NCI-H2171 treated with DMSO at 0.1 percent for 48 hours (cell line): ENCODE results near the gene AIG1.
"Not testable (repeated sequence)": the region's sequence is repeated elsewhere in the genome, so short reads cannot be mapped to it uniquely, and the experiment has no call there.

Source experiments
- DNase-seq: peaks from one replicate; lab custom pipeline; 2025; lab: John Stamatoyannopoulos, UW

Gene AIG1

GRCh38 chr6:143058987-143059386 is 1.7 kb upstream of the AIG1 start:
- DNase-seq = no peak

- DNase-seq = peak; percentile 45
These were observed 881 bp upstream of the AIG1 start for GRCh38 chr6:143059663-143060353.

DNA sequence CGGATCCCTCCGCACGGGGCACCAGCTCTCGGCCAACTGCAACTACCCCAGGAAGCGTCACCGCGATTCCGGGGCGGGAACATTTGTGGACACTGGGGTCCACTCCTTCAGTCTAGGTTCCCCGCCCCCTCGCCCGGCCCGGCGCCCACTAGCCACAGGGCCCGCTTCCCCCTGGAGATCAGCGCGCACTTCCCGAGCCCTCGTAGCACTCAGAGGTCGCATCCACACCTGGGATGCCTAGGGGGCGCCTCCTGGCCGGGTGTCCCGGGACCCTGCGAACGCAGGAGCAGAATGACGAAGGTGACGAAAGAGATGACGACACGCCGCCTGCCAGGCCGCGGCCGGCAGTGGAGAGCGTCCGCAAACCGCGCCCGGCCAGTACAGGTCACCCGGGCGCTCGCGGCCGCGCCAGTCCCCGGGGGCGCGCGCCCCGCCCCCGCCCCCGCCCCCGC is 309 bp upstream of the AIG1 start:
- DNase-seq = peak; percentile 57

DNA sequence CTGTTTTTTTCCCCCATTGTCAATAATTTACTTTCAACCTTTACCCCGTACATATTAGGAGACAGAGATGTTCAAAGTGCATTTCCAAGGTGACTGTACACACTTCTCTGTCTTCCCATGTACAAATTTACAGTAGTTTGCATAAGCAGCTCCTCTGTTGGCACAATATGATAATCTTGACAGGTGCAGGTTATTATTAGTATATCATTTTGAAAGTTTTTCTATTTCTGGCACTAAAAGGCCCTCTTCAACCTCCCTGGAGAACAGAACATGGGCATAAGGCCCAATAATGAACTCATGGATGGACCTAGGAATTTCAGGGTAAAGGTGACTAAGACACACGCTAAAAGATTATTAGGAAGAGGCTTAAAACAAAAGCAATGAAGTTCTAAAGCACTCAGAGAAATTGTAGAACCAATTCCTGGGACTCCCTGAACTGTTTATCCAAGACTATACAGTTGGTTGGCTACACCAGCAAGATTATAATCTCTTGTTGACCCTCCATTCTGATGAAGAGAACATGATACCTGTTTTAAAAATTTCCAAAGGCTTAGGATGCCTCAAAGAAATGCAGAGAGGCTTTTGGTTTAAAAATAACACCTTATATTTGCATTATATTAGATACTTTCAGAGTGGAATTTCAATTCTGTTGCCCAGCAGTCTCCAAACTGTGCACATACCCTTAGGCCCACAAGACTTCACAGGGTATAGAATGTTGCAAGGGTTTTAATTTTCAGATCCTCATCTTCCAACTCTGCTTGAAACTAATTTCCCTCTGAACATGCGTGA is 1.1 kb downstream of the AIG1 start:
- no peak for DNase-seq

GRCh38 chr6:143062551-143062950 is 1.9 kb downstream of the AIG1 start:
- no peak for DNase-seq

DNA sequence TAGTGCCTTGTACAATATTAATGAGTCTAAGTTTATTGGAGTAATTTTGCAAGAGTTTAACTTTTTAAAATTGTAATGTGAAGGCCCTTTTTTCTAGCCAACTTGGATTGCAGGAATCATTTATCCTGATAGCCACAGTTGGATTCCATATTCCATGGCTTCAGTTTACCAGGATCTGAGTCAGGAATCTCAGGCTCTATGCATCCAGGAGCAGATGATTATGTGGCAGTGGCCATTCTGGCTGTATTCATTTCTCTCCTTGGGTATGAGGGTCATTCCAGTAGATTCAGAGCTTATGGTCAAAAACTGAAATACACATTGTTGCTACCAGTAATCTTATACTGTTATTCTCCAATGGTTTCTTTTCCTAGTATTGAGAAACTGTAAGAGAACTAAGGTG is 2.9 kb downstream of the AIG1 start:
- DNase-seq = no peak

- no peak for DNase-seq
These were observed 3.6 kb downstream of the AIG1 start for GRCh38 chr6:143064271-143064670.

- DNase-seq = no peak
These were observed 4.4 kb downstream of the AIG1 start for GRCh38 chr6:143064951-143065683.

DNA sequence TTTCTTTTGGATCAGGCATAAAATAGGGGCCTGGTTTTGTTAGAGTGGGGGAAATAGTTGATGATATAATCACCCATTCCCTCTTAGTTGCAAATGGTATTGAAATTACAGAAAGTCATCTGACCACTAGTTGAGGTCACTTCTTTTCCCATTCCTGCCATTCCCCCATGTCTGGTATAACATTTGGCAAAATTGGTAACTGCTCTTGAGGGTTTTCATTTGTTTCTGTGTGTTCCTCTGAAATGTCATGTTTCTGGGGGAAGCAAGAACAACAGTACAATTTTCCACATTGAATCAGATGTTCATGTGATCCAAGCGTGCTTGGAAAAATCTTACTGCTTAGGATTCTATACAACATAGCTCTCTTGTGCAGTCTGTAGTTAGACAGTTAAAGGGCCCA is 7.3 kb downstream of the AIG1 start:
- no peak for DNase-seq

- no peak for DNase-seq
These were observed 13.4 kb downstream of the AIG1 start for GRCh38 chr6:143074101-143074500.

GRCh38 chr6:143074670-143075318 is 14.1 kb downstream of the AIG1 start:
- DNase-seq = no peak

GRCh38 chr6:143078468-143079324 is 18.0 kb downstream of the AIG1 start:
- no peak for DNase-seq

DNA sequence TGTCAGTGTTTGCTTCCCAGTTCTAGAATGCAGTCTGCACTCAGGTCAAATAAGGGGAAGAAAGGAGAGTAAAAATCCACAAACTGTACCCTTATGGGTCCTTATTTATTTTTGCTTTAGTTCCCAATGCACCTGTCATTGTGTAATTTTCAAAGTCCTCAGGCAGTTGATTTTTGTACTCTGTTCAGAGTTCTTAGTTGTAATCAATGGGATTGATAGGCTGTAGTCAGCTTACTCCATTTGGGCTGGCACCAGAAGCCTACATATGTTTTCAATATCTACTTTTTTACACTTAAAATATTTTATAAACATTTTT is 18.6 kb downstream of the AIG1 start:
- no peak for DNase-seq

GRCh38 chr6:143082274-143082673 is 21.6 kb downstream of the AIG1 start:
- not testable (repeated sequence) for DNase-seq

DNA sequence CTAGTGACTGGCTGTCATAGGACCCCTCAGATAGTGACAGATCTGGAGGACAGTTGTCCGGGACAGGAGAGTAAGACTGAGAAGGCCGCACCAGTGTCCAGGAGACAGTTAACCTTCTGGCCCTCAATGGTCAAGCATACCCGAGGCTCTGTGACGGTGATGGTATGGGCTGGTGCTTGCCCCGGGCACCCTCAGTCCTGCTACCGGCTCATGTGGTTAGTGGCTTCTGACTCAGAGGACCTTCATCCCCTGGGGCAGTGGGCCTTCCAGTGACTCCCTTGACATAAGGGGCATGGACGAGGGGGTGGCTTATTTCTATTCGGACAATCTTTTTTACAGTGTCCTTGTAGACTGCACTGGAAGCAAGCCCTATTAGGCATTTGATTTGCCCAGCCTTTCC is 23.3 kb downstream of the AIG1 start:
- not testable (repeated sequence) for DNase-seq

DNA sequence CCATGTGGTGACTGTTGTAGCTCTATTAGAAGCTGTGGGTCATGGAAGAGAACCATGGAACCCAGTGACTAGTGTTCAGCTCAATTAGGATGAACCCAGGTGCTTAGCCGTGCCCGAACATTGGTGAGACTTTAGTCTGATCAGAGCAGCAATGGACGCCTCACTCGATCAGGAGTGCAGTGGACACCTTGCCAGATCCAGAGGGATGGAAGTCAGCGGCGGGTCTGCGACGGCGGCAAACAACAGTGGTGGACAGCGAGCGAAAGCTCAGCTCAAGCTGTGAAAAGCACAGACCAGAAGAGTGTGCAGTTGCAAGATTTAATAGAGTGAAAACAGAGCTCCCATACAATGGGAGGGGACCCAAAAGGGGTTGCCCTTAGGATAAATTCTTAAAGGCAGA is 26.6 kb downstream of the AIG1 start:
- not testable (repeated sequence) for DNase-seq

DNA sequence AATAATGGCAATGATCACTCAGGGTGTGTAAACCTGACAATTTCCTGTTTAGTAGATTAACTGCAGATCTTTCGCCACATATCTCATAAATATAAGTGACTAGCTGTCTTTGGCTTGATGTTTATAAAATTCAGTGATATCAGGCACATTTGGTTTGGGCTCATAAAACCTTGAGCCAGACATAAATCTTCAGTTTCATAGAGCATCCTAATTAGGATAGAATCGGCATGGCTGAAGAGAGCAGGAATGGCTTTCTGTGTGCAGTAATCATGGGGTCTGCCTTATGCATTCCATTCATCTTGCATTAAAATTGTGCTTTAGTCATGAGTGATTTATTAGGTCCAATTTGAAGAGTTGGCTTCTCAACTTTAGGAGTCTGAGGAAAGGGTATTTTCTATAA is 27.2 kb downstream of the AIG1 start:
- DNase-seq = no peak

GRCh38 chr6:143090314-143091044 is 29.8 kb downstream of the AIG1 start:
- DNase-seq = no peak

DNA sequence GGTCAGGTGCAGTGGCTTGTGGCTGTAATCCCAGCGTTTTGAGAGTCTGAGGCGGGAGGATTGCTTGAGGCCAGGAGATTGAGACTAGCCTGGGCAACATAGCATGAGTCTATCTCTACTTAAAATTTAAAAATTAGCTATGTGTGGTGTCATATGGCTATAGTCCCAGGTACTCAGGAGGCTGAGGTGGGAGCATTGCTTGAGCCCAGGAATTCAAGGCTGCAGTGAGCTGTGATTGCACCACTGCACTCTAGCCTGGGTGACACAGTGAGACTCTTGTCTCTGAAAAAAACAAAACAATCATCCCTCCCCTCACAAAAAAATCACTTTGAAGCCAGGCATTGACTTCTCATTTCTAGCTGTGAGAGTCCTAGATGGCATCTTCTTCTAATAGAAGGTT is 32.1 kb downstream of the AIG1 start:
- DNase-seq = no peak

- DNase-seq = no peak
These were observed 32.6 kb downstream of the AIG1 start for GRCh38 chr6:143093290-143093689.

- DNase-seq = no peak
These were observed 35.7 kb downstream of the AIG1 start for GRCh38 chr6:143096403-143096802.
